ENCODE data around the gene ZFAND3. TPM values are rescaled to one million over a fixed set of nuclear protein-coding genes. Genes with fewer than 3 reads are reported as not detected.
A peak's percentile ranks its signal among the peaks of the same experiment; 100 is the strongest.

Gene ZFAND3
- total and polyA plus RNA-seq, 8 donors = 19.8 to 164 (median 37.3) TPM

DNA sequence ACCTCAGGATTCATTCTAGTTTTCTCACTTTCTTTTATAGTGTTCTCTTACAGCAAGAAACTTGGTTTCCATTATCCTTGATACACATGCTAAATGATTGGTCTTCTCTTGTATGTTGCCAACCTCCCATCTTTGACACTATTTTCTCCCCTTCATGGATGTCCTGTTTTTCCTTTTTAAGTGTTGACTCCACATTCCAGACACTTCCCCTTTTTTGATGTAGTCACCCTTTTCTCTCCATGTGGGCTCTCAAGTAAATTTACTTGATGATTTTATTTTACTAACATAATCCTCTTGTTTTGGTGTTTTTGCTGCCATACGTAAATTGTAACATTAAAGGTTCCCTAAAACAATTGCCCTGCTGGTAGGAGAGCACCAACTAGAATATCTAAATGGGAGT, 148.1 kb downstream of the ZFAND3 start:
- intact Hi-C loops (cut with DNase I; ENCODE audit: low total_unique reads) = no loop called here
- TF ChIP-seq CTCF (IDR thresholded peaks at IDR 0.05) = no peak
- TF ChIP-seq EP300 (IDR thresholded peaks at IDR 0.05) = no peak
- TF ChIP-seq POLR2AphosphoS5 (IDR thresholded peaks at IDR 0.05) = no peak
- TF ChIP-seq POLR2A (IDR thresholded peaks at IDR 0.05) = no peak
- DNase-seq = no peak
- no peaks in the 10 kb centered on the region for H3K36me3 ChIP-seq
- 93 to 100% (median 98%) methylated on average over 1 of the region's 1 CpG for WGBS, 5 donors
- H3K4me3 ChIP-seq = no peak overlapping the region
- peaks cover 0 to 32% (median 19%) of the 10 kb centered on the region in 4 donors for H3K4me1 ChIP-seq
- no peaks in the 10 kb centered on the region for H3K9me3 ChIP-seq
- H3K27ac ChIP-seq = no peak overlapping the region
- no peaks in the 10 kb centered on the region for H3K27me3 ChIP-seq

DNA sequence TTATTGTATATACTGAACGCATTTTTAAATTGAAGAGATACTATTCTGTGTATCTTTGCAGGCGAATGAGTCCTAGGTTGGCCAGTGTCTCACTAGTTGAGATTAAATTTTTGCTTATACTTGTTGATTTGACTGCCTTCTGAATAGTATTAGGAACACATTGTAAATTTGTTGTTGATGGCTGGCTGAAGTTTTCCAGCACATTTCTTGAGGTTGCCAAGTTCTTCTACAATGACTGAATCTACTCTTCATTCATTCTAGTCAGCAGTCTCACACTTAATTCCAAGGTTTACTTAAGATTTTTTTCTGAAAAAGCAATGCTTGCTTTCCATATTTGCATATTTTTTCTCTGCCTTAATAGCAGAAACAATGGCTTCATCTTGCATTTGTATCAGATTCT, 151.7 kb downstream of the ZFAND3 start:
- intact Hi-C loops (cut with DNase I; ENCODE audit: low total_unique reads) = no loop called here
- H3K27me3 ChIP-seq = no peaks in the 10 kb centered on the region
- peaks cover 0 to 10% (median 4%) of the 10 kb centered on the region in 4 donors for H3K9me3 ChIP-seq
- TF ChIP-seq POLR2A (IDR thresholded peaks at IDR 0.05) (no peak), CTCF (IDR thresholded peaks at IDR 0.05) (no peak), POLR2AphosphoS5 (IDR thresholded peaks at IDR 0.05) (no peak), EP300 (IDR thresholded peaks at IDR 0.05) (no peak)
- H3K27ac ChIP-seq = no peak overlapping the region
- H3K36me3 ChIP-seq = no peaks in the 10 kb centered on the region
- no peak overlapping the region for H3K4me3 ChIP-seq
- DNase-seq = no peak
- H3K4me1 ChIP-seq = peaks cover 0 to 27% (median 11%) of the 10 kb centered on the region in 4 donors
- WGBS, 5 donors = 70 to 91% (median 75%) methylated on average over 2 of the region's 2 CpGs

DNA sequence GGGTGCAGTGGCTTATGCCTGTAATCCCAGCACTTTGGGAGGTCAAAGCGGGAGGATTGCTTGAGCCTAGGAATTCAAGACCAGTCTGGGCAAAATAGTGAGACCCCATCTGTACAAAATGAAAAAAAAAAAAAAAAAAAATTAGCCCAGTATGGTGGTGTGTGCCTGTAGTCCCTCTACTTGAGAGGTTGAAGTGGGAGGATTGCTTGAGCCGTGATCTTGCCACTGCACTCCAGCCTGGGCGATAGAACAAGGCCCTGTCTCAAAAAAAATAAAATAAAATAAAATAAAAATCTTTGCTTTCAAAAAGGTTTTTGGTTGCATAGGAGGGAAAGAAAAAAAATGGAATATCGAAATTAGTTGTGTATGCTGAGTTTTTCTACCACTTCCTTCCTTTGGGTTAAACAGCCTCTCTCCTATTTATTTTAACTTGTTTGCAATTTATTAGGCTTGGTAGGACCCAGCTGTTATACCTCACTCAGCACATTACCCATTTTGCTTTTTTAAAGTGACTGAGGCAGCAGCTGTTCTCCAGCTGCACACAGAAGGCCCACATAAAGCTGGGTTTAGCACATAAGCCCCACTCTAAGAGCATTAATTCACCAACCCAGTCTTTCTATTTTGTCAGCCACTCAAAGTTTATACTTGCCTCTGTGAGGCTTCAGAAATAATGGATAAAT, 152.3 kb downstream of the ZFAND3 start:
- intact Hi-C loops (cut with DNase I; ENCODE audit: low total_unique reads) = no loop called here
- Histone ChIP-seq H3K36me3 (no peaks in the 10 kb centered on the region), H3K27me3 (no peaks in the 10 kb centered on the region), H3K4me1 (peaks cover 0 to 25% (median 8%) of the 10 kb centered on the region in 4 donors), H3K9me3 (peaks cover 0 to 10% (median 4%) of the 10 kb centered on the region in 4 donors), H3K4me3 (no peak overlapping the region), H3K27ac (no peak overlapping the region)
- DNase-seq = peak in 1 of 2 donors; percentile 75
- WGBS, 5 donors = 66 to 84% (median 79%) methylated on average over 4 of the region's 4 CpGs
- TF ChIP-seq CTCF (IDR thresholded peaks at IDR 0.05) (no peak), POLR2AphosphoS5 (IDR thresholded peaks at IDR 0.05) (peak in 1 of 3 donors; percentile 13)

- Histone ChIP-seq H3K36me3 (no peaks in the 10 kb centered on the region), H3K27me3 (no peaks in the 10 kb centered on the region), H3K4me1 (peaks cover 0 to 25% (median 8%) of the 10 kb centered on the region in 4 donors), H3K27ac (no peak overlapping the region), H3K4me3 (no peak overlapping the region), H3K9me3 (peaks cover 0 to 10% (median 4%) of the 10 kb centered on the region in 4 donors)
- DNase-seq = no peak
- 63 to 82% (median 80%) methylated on average over 1 of the region's 1 CpG for WGBS, 5 donors
- no peak for TF ChIP-seq CTCF (IDR thresholded peaks at IDR 0.05)
- intact Hi-C loops (cut with DNase I; ENCODE audit: low total_unique reads) = no loop called here
These were observed 153.6 kb downstream of the ZFAND3 start for GRCh38 chr6:37972994-37973757.

Data from stomach (tissue), 9 donors.